K562 (cell line): ENCODE measurements around the gene SOD1. TPM values are rescaled to one million over a fixed set of nuclear protein-coding genes. Genes with fewer than 3 reads are reported as not detected.

ENCODE experiments used
- E4F1 ChIP-seq: fragments of 250-450 bp; sonication (Bioruptor Pico); IDR thresholded peaks from 2 replicates; pipeline ENCODE4 v1.5.0; 2021; ENCODE audit warnings: mild to moderate bottlenecking, borderline replicate concordance
- HDAC1 ChIP-seq, 2 experiments: fragments of 450-650 bp; IDR thresholded peaks; 2 replicates each; pipeline ENCODE4 v1.6.1; 2016 to 2017; ENCODE audit warnings: inconsistent platforms in 1 of 2, mild to moderate bottlenecking in 1 of 2, moderate library complexity in 1 of 2
- HNRNPH1 ChIP-seq: fragments of 200-400 bp; formaldehyde crosslinking; optimal IDR thresholded peaks from 2 replicates; pipeline ENCODE3; 2017; ENCODE audit warnings: low read depth, mild to moderate bottlenecking, low read length, moderate library complexity
- MAFK ChIP-seq: IDR thresholded peaks from 2 replicates; pipeline ENCODE4 v1.6.1; 2011; ENCODE audit warnings: low read length, improper control_type of control experiment
- NCOA1 ChIP-seq: fragments of 450-650 bp; IDR thresholded peaks from 2 replicates; pipeline ENCODE4 v1.6.1; 2016; ENCODE audit warnings: low read depth
- PTTG1 ChIP-seq: fragments of 450-650 bp; IDR thresholded peaks from 2 replicates; pipeline ENCODE4 v1.6.1; 2016; ENCODE audit warnings: low read depth, mild to moderate bottlenecking, missing genetic modification characterization, missing compliant biosample characterization
- SAP30 ChIP-seq: fragments of 200-600 bp; sonication (generic); IDR thresholded peaks from 2 replicates; pipeline ENCODE4 v1.6.1; 2012; ENCODE audit warnings: borderline replicate concordance, low read depth, mild to moderate bottlenecking, moderate library complexity, low read length, control low read depth, inconsistent platforms; ENCODE audit not compliant: insufficient read depth, poor library complexity, severe bottlenecking
- SOX6 ChIP-seq: fragments of 450-650 bp; IDR thresholded peaks from 2 replicates; pipeline ENCODE4 v1.6.1; 2014; ENCODE audit warnings: mild to moderate bottlenecking
- SRSF9 ChIP-seq: fragments of 200-400 bp; formaldehyde crosslinking; IDR thresholded peaks from 2 replicates; pipeline ENCODE4 v1.6.1; 2017; ENCODE audit warnings: low read depth, low read length, borderline replicate concordance
- TCF15 ChIP-seq: fragments of 250-450 bp; sonication (Bioruptor Pico); IDR thresholded peaks from 2 replicates; pipeline ENCODE4 v1.8.0; 2022; ENCODE audit warnings: moderate library complexity, mild to moderate bottlenecking, inconsistent platforms
- TRIM24 ChIP-seq, 2 experiments: fragments of 450-650 bp; IDR thresholded peaks; 2 replicates each; pipeline ENCODE4 v1.6.1; 2016
- ZNF3 ChIP-seq: fragments of 250-450 bp; sonication (Bioruptor Pico); IDR thresholded peaks from 2 replicates; pipeline ENCODE4 v1.5.0; 2021; ENCODE audit warnings: mild to moderate bottlenecking, moderate library complexity
- polyA plus RNA-seq, 8 experiments: library from polyadenylated mRNA; depleted of rRNA in 4 of 8; stranded (reverse) in 5 of 8; unstranded in 3 of 8; fragments of >200 nt; fragmentation: Nextera tagmentation in 2 of 8; fragmentation: Illumina TruSeq in 1 of 8; extraction: Ambion mirVana in 2 of 8; extraction: Trizol in 1 of 8; gene quantifications; 2 replicates each; pipeline versions ENCODE4 v1.2.1 to v1.2.3, GENCODE V29; 2011 to 2014; ENCODE audit warnings: inconsistent platforms in 1 of 8, missing spikeins in 1 of 8
- total RNA-seq, 7 experiments: library from RNA; depleted of rRNA in 6 of 7; stranded (reverse); fragments of >200 nt in 6 of 7; fragmentation: Illumina TruSeq in 2 of 7; extraction: Trizol in 2 of 7; gene quantifications; 2 replicates each; pipeline versions ENCODE4 v1.2.1 to v1.2.3, GENCODE V29; 2011 to 2021; ENCODE audit warnings: low replicate concordance in 1 of 7
- TF ChIP-seq, protein P1 (sequence below): IDR thresholded peaks from 2 replicates; pipeline ENCODE4 v1.6.1; 2012; ENCODE audit warnings: low read depth, low read length, improper control_type of control experiment, borderline replicate concordance
- TF ChIP-seq, protein P2 (sequence below): sonication (generic); formaldehyde crosslinking; IDR thresholded peaks from 2 replicates; pipeline ENCODE4 v1.8.0; 2022; ENCODE audit warnings: mild to moderate bottlenecking, missing genetic modification reagents
- TF ChIP-seq, protein P3 (sequence below), 2 experiments: fragments of 450-650 bp; conservative IDR thresholded peaks; 2 replicates each; pipeline ENCODE4 v1.6.1; 2017; ENCODE audit warnings: mild to moderate bottlenecking in 2 of 2, moderate library complexity in 2 of 2
- TF ChIP-seq, protein P4 (sequence below): IDR thresholded peaks from 2 replicates; pipeline ENCODE4 v1.6.1; 2016; ENCODE audit warnings: missing genetic modification characterization, missing compliant biosample characterization

Gene SOD1
- total and polyA plus RNA-seq, 9 of the 15 experiments (the other 6 are each of a cell fraction or from before 2014, with no cell fraction given) = 452 to 1,409 (median 633) TPM

- TF ChIP-seq, protein P1, sequence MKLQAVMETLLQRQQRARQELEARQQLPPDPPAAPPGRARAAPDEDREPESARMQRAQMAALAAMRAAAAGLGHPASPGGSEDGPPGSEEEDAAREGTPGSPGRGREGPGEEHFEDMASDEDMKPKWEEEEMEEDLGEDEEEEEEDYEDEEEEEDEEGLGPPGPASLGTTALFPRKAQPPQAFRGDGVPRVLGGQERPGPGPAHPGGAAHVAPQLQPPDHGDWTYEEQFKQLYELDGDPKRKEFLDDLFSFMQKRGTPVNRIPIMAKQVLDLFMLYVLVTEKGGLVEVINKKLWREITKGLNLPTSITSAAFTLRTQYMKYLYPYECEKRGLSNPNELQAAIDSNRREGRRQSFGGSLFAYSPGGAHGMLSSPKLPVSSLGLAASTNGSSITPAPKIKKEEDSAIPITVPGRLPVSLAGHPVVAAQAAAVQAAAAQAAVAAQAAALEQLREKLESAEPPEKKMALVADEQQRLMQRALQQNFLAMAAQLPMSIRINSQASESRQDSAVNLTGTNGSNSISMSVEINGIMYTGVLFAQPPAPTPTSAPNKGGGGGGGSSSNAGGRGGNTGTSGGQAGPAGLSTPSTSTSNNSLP = peak; percentile 91
- TF ChIP-seq E4F1 (CRISPR knock-in tag) (no peak), MAFK (no peak; the same call in 1 of the 2 replicates), TCF15 (no peak), HNRNPH1 (no peak), SRSF9 (no peak), SOX6 (peak; percentile 61), SAP30 (no peak), PTTG1 (tag) (no peak), NCOA1 (peak; percentile 61; the same call in 1 of the 2 replicates), HDAC1 (IDR thresholded peaks at IDR 0.05) (peak in 1 of 2 experiments; percentile 62; a peak in 1 of 4 replicates), ZNF3 (CRISPR knock-in tag) (peak; percentile 38; the same call in 1 of the 2 replicates), TRIM24 (IDR thresholded peaks at IDR 0.05) (peak; percentile 28 to 52; a peak in 2 of 4 replicates)
- TF ChIP-seq, protein P2, sequence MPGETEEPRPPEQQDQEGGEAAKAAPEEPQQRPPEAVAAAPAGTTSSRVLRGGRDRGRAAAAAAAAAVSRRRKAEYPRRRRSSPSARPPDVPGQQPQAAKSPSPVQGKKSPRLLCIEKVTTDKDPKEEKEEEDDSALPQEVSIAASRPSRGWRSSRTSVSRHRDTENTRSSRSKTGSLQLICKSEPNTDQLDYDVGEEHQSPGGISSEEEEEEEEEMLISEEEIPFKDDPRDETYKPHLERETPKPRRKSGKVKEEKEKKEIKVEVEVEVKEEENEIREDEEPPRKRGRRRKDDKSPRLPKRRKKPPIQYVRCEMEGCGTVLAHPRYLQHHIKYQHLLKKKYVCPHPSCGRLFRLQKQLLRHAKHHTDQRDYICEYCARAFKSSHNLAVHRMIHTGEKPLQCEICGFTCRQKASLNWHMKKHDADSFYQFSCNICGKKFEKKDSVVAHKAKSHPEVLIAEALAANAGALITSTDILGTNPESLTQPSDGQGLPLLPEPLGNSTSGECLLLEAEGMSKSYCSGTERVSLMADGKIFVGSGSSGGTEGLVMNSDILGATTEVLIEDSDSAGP = no peak
- TF ChIP-seq, protein P3, sequence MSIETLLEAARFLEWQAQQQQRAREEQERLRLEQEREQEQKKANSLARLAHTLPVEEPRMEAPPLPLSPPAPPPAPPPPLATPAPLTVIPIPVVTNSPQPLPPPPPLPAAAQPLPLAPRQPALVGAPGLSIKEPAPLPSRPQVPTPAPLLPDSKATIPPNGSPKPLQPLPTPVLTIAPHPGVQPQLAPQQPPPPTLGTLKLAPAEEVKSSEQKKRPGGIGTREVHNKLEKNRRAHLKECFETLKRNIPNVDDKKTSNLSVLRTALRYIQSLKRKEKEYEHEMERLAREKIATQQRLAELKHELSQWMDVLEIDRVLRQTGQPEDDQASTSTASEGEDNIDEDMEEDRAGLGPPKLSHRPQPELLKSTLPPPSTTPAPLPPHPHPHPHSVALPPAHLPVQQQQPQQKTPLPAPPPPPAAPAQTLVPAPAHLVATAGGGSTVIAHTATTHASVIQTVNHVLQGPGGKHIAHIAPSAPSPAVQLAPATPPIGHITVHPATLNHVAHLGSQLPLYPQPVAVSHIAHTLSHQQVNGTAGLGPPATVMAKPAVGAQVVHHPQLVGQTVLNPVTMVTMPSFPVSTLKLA (conservative IDR thresholded peaks at IDR 0.05) = peak in 1 of 2 experiments; percentile 42; a peak in 2 of 4 replicates
- TF ChIP-seq, protein P4, sequence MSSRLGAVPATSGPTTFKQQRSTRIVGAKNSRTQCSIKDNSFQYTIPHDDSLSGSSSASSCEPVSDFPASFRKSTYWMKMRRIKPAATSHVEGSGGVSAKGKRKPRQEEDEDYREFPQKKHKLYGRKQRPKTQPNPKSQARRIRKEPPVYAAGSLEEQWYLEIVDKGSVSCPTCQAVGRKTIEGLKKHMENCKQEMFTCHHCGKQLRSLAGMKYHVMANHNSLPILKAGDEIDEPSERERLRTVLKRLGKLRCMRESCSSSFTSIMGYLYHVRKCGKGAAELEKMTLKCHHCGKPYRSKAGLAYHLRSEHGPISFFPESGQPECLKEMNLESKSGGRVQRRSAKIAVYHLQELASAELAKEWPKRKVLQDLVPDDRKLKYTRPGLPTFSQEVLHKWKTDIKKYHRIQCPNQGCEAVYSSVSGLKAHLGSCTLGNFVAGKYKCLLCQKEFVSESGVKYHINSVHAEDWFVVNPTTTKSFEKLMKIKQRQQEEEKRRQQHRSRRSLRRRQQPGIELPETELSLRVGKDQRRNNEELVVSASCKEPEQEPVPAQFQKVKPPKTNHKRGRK (tag) = no peak
Measured at GRCh38 chr21:31713973-31714740, 54.7 kb downstream of the SOD1 start (continued).
